22Rv1 (cell line): Measurements from ENCODE around the gene TACR2.

Source experiments
- ZFX ChIP-seq: fragments of 450-650 bp; IDR thresholded peaks from 2 replicates; pipeline ENCODE4 v1.6.1; 2017; ENCODE audit warnings: antibody characterized with exemption, borderline replicate concordance
- TF ChIP-seq, protein P1 (sequence below): fragments of 450-650 bp; IDR thresholded peaks from 2 replicates; pipeline ENCODE4 v1.5.1; 2017; ENCODE audit warnings: mild to moderate bottlenecking

DNA sequence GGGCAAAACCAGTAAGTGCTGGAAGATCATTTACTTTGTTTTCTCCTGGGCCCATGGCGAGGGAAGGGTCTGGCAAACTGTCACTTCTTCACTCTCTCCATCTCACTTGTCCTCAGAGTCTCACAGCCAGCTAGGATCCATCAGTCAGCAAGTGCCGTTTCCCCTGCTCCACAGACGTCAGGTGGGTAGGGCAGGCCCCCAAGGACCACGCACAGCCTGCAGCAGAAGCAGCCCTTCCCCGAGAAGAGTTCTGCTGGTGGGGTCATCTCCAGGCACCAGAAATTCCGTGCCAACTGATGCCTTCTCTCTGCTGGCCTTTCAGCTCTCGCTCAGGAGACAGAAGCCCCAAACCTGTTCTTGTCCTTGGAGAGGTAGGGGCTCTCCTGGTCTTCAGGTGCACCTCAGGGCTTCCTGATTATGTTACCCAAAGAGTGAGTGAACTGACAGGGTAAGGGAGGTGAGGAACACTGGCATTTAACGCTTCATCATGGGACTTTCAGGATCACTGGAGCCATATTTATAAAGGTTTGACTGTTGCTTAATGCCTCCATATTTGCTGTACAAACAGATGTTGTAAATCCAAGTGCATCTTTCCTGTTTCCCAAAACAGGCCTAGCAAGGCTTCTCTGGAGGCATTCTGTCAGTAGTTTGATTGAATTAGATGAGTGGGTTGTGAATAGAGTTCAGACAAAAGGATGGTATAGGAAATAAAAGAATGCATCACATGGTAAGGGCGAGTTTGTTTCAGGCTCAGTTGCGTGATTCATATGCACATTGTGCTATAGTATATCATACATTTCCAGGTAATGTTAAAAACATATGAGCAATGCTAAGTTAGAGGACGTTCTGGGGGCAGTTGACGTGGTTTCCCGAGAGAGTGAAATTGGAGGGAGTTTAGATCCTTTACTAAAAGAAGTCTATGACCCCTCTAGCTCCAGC is 20.9 kb upstream of the TACR2 start:
- TF ChIP-seq, protein P1, sequence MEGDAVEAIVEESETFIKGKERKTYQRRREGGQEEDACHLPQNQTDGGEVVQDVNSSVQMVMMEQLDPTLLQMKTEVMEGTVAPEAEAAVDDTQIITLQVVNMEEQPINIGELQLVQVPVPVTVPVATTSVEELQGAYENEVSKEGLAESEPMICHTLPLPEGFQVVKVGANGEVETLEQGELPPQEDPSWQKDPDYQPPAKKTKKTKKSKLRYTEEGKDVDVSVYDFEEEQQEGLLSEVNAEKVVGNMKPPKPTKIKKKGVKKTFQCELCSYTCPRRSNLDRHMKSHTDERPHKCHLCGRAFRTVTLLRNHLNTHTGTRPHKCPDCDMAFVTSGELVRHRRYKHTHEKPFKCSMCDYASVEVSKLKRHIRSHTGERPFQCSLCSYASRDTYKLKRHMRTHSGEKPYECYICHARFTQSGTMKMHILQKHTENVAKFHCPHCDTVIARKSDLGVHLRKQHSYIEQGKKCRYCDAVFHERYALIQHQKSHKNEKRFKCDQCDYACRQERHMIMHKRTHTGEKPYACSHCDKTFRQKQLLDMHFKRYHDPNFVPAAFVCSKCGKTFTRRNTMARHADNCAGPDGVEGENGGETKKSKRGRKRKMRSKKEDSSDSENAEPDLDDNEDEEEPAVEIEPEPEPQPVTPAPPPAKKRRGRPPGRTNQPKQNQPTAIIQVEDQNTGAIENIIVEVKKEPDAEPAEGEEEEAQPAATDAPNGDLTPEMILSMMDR: no peak
- no peak for TF ChIP-seq ZFX
